ENCODE measurements around the gene NT5DC2.

The NT5DC2 gene

GRCh38 chr3:52524752-52525679 lies 8.6 kb downstream of the NT5DC2 start:
- no peak for FAIRE-seq

DNA sequence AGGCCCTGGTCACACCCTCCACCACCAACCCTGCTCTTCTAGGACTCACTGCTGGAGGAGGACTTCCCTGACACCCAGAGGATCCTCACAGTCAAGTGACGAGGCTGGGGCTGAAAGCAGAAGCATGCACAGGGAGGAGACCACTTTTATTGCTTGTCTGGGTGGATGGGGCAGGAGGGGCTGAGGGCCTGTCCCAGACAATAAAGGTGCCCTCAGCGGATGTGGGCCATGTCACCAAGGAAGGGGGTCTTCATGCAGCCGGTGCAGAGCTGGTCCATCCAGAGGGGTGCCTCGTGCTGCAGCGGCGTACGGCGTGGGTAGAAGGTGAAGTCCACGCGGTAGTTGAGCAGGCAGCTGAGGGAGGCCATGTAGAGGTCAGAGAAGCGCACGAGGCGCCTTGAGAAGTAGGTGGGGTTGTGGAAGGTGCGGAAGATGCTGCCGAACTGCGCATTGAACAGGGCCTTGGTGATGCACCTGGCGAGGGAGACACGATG lies 9.4 kb downstream of the NT5DC2 start:
- FAIRE-seq = no peak

- FAIRE-seq = no peak
Observed at GRCh38 chr3:52523386-52524257, 10.0 kb downstream of the NT5DC2 start.

DNA sequence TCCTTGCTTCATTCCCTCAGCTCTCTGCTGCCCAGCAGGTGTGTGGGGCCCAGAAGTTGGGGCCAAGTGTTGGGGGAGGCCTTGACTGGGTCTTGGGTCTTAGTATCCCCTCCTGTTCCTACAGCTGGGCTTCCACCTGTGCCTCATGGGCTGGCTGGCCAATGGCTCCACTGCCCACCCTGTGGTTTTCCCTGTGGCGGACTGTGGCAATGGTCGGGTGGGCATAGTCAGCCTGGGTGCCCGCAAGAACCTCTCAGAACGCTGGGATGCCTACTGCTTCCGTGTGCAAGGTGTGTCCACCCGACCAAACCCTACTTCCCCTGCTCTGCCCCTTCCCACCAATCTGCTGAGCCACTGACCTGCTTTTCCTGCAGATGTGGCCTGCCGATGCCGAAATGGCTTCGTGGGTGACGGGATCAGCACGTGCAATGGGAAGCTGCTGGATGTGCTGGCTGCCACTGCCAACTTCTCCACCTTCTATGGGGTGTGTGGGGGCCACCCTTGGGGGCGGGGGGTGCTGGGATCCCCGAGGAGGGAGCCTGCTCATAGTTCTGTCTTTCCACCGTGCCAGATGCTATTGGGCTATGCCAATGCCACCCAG lies 10.9 kb downstream of the NT5DC2 start:
- FAIRE-seq = no peak

DNA sequence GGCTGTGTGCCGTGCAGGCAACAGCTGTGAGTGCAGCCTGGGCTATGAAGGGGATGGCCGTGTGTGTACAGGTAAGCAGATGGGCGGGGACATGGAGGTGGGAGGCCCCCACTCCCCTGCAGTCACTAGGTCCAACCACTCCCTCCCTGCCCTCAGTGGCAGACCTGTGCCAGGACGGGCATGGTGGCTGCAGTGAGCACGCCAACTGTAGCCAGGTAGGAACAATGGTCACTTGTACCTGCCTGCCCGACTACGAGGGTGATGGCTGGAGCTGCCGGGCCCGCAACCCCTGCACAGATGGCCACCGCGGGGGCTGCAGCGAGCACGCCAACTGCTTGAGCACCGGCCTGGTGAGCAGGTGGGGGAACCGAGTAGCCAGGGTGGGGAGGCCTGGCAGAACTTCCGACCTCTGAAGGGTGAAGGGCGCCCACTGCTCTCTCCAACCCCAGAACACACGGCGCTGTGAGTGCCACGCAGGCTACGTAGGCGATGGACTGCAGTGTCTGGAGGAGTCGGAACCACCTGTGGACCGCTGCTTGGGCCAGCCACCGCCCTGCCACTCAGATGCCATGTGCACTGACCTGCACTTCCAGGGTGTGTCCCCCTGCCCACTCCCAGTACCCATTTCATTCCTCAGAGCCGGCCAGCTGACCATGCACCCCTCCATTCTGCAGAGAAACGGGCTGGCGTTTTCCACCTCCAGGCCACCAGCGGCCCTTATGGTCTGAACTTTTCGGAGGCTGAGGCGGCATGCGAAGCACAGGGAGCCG lies 11.6 kb downstream of the NT5DC2 start:
- no peak for FAIRE-seq

- FAIRE-seq = no peak
Observed at GRCh38 chr3:52521488-52521824, 12.2 kb downstream of the NT5DC2 start.

- no peak for FAIRE-seq
Observed at GRCh38 chr3:52520716-52521487, 12.8 kb downstream of the NT5DC2 start.

GRCh38 chr3:52520141-52520667 lies 13.5 kb downstream of the NT5DC2 start:
- FAIRE-seq = no peak

DNA sequence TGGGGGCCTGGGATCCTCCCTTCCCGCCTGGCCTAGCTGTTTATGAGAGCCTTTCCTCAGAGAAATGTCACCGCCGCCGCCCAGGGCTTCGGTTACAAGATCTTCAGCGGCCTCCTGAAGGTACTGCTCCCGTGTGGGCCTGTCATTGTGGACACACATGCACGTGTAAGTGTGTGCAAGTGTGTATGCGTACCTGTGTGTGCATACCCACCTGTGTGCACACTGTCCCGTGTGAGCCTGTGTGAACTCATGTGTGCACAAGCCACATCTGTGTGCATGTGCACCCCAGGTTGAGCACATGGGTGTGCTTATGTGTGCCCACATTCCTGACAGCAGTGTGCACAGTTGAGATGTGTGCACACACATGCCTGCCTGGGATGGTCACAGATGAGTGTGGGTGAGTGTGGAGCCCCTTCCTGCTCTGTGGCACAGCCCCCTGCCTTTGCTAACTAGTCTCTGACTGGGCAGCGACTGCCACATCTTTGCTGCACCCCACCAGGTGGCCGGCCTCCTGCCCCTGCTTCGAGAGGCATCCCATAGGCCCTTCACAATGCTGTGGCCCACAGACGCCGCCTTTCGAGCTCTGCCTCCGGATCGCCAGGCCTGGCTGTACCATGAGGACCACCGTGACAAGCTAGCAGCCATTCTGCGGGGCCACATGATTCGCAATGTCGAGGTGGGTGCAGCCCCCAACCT lies 14.1 kb downstream of the NT5DC2 start:
- no peak for FAIRE-seq

GRCh38 chr3:52518723-52519444 lies 14.8 kb downstream of the NT5DC2 start:
- no peak for FAIRE-seq

GRCh38 chr3:52517796-52518722 lies 15.6 kb downstream of the NT5DC2 start:
- no peak for FAIRE-seq

- no peak for FAIRE-seq
Observed at GRCh38 chr3:52516509-52517195, 17.0 kb downstream of the NT5DC2 start.

- no peak for FAIRE-seq
Observed at GRCh38 chr3:52515192-52515591, 18.5 kb downstream of the NT5DC2 start.

DNA sequence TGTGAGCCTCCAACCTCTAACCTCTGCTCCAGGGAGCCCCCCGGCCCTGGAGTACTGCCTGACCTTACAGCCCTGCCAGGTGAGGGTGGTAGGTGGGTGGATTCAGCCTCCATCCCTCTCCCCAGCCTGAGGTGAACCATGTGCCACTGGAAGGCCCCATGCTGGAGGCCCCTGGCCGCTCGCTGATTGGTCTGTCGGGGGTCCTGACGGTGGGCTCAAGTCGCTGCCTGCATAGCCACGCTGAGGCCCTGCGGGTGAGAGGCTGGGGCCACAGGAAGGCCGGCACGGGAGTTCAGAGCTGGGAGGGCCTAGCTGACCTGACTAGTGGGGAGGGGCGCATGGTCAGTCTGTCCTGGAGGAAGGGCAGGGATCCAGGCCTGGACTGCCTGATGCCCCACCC lies 19.1 kb downstream of the NT5DC2 start:
- FAIRE-seq = no peak

- FAIRE-seq = no peak
Observed at GRCh38 chr3:52513281-52513680, 20.4 kb downstream of the NT5DC2 start.

DNA sequence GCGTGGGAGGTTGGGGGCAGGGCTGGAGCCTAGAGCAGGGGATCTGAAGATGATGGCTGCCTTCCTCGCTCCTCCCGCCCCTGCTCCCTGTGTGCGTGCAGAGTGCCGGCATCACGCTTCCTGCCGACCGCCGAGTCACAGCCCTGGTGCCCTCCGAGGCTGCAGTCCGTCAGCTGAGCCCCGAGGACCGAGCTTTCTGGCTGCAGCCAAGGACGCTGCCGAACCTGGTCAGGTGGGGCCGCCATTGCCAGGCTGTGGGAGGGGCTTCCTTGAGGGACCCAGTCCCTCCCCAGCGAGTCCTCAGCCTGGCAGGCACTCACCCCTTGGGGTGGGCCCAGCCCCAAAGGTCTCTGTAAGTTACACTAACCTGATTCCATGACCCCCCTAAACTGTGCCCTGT lies 20.9 kb downstream of the NT5DC2 start:
- no peak for FAIRE-seq

GRCh38 chr3:52512105-52512504 lies 21.6 kb downstream of the NT5DC2 start:
- FAIRE-seq = no peak

GRCh38 chr3:52511509-52511908 lies 22.1 kb downstream of the NT5DC2 start:
- no peak for FAIRE-seq
